HepG2 (cell line): Measurements from ENCODE around the gene FAM53C. TPM values are rescaled to one million over a fixed set of nuclear protein-coding genes. Genes with fewer than 3 reads are reported as not detected.

Experiments
- ARID4A ChIP-seq: sonication (generic); formaldehyde crosslinking; IDR thresholded peaks from 2 replicates; pipeline ENCODE4 v1.5.0; 2020; ENCODE audit warnings: mild to moderate bottlenecking, missing genetic modification reagents, borderline replicate concordance
- CHCHD3 ChIP-seq: sonication (generic); formaldehyde crosslinking; IDR thresholded peaks from 2 replicates; pipeline ENCODE4 v1.8.0; 2022; ENCODE audit warnings: mild to moderate bottlenecking, missing genetic modification reagents, moderate library complexity
- PAXIP1 ChIP-seq: sonication (generic); formaldehyde crosslinking; conservative IDR thresholded peaks from 2 replicates; pipeline ENCODE4 v1.4.0; 2020; ENCODE audit warnings: mild to moderate bottlenecking, missing genetic modification reagents, moderate library complexity
- SMAD1 ChIP-seq: sonication (generic); formaldehyde crosslinking; IDR thresholded peaks from 2 replicates; pipeline ENCODE4 v1.4.0; 2020; ENCODE audit warnings: missing genetic modification reagents, low read depth, mild to moderate bottlenecking, borderline replicate concordance
- SOX6 ChIP-seq, 2 experiments: fragments of 450-650 bp in 1 of 2; sonication (generic) in 1 of 2; formaldehyde crosslinking in 1 of 2; IDR thresholded peaks; 2 replicates each; pipeline versions ENCODE4 v1.4.0 to v1.6.1; 2017 to 2020; ENCODE audit warnings: antibody characterized with exemption in 1 of 2, mild to moderate bottlenecking in 1 of 2, missing genetic modification reagents in 1 of 2
- ZHX1 ChIP-seq: sonication (generic); formaldehyde crosslinking; IDR thresholded peaks from 2 replicates; pipeline ENCODE4 v1.8.1; 2022; ENCODE audit warnings: low read depth, mild to moderate bottlenecking, missing genetic modification reagents
- ZNF367 ChIP-seq: sonication (generic); formaldehyde crosslinking; IDR thresholded peaks from 2 replicates; pipeline ENCODE4 v1.4.0; 2020; ENCODE audit warnings: missing genetic modification reagents, borderline replicate concordance
- ZNF552 ChIP-seq: sonication (generic); formaldehyde crosslinking; IDR thresholded peaks from 2 replicates; pipeline ENCODE4 v1.9.0; 2022; ENCODE audit warnings: missing genetic modification reagents, mild to moderate bottlenecking, borderline replicate concordance
- ZNF572 ChIP-seq: sonication (generic); formaldehyde crosslinking; IDR thresholded peaks from 2 replicates; pipeline ENCODE4 v1.5.1; 2020; ENCODE audit warnings: mild to moderate bottlenecking, missing genetic modification reagents
- ZNF75D ChIP-seq: sonication (generic); formaldehyde crosslinking; IDR thresholded peaks from 2 replicates; pipeline ENCODE4 v1.8.1; 2023; ENCODE audit warnings: missing genetic modification reagents, mild to moderate bottlenecking, borderline replicate concordance
- ZNF777 ChIP-seq: sonication (generic); formaldehyde crosslinking; IDR thresholded peaks from 2 replicates; pipeline ENCODE4 v1.4.0; 2020; ENCODE audit warnings: missing genetic modification reagents
- ZSCAN22 ChIP-seq: sonication (generic); formaldehyde crosslinking; IDR thresholded peaks from 2 replicates; pipeline ENCODE4 v1.4.0; 2020; ENCODE audit warnings: mild to moderate bottlenecking, missing genetic modification reagents
- polyA plus RNA-seq, 8 experiments: library from polyadenylated mRNA; depleted of rRNA in 3 of 8; stranded (reverse) in 7 of 8; unstranded in 1 of 8; fragments of >200 nt; fragmentation: Illumina TruSeq in 4 of 8; extraction: Trizol in 4 of 8; gene quantifications; 2 replicates each; pipeline versions ENCODE4 v1.2.1 to v1.2.3, GENCODE V29; 2011 to 2016; ENCODE audit warnings: low read depth in 4 of 8, missing spikeins in 1 of 8, mixed read lengths in 1 of 8; ENCODE audit not compliant: insufficient read depth in 1 of 8
- total RNA-seq, 5 experiments: library from RNA; depleted of rRNA; stranded (reverse); fragments of >200 nt; fragmentation: Illumina TruSeq; extraction: Trizol; gene quantifications; 2 replicates each; pipeline ENCODE4 v1.2.3, GENCODE V29; 2016; ENCODE audit warnings: low read depth in 1 of 5
- TF ChIP-seq, protein P1 (sequence below): sonication (generic); formaldehyde crosslinking; IDR thresholded peaks from 2 replicates; pipeline ENCODE4 v1.4.0; 2020; ENCODE audit warnings: missing genetic modification reagents, borderline replicate concordance
- TF ChIP-seq, protein P2 (sequence below): sonication (generic); formaldehyde crosslinking; IDR thresholded peaks from 2 replicates; pipeline ENCODE4 v1.5.0; 2020; ENCODE audit warnings: missing genetic modification reagents

Gene FAM53C
- total and polyA plus RNA-seq, 2 of the 13 experiments (the other 11 are each of a cell fraction or from before 2014, with no cell fraction given): 26.9 to 30.1 TPM

DNA sequence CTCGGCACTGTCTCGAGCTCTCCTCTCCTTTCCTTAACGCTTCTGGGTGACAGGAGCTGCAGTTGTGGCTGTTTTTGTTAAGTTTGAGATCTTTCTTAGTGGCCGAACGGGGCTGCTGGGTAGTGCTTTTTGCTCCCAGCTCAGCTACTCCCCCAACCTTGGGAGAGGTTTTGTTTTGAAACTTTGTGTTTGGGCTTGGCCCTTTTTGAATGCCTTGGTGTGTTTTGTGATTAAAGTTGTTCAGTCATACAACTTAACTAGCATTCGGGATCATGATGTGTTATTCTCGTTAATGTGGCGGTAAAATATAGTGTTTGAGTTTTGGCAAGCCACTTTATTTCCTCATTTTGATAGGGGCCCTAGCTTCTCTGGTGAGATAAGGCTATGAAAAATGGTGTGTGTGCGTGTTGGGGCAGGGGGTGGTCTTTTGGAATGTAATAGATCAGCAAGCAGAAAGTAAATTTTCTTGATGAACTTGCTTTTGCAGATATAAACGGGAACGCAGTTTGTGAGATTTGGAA lies 15.6 kb downstream of the FAM53C start (continued):
- TF ChIP-seq, protein P1, sequence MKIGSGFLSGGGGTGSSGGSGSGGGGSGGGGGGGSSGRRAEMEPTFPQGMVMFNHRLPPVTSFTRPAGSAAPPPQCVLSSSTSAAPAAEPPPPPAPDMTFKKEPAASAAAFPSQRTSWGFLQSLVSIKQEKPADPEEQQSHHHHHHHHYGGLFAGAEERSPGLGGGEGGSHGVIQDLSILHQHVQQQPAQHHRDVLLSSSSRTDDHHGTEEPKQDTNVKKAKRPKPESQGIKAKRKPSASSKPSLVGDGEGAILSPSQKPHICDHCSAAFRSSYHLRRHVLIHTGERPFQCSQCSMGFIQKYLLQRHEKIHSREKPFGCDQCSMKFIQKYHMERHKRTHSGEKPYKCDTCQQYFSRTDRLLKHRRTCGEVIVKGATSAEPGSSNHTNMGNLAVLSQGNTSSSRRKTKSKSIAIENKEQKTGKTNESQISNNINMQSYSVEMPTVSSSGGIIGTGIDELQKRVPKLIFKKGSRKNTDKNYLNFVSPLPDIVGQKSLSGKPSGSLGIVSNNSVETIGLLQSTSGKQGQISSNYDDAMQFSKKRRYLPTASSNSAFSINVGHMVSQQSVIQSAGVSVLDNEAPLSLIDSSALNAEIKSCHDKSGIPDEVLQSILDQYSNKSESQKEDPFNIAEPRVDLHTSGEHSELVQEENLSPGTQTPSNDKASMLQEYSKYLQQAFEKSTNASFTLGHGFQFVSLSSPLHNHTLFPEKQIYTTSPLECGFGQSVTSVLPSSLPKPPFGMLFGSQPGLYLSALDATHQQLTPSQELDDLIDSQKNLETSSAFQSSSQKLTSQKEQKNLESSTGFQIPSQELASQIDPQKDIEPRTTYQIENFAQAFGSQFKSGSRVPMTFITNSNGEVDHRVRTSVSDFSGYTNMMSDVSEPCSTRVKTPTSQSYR (CRISPR knock-in tag): no peak
- TF ChIP-seq ZNF552 (CRISPR knock-in tag) (no peak), PAXIP1 (CRISPR knock-in tag) (no peak), ZNF367 (no peak), ARID4A (CRISPR knock-in tag) (no peak; the same call in none of the 2 replicates), ZHX1 (no peak), ZNF572 (CRISPR knock-in tag) (no peak), ZNF75D (no peak), SOX6 (IDR thresholded peaks at IDR 0.05) (no peak), SOX6 (CRISPR knock-in tag; IDR thresholded peaks at IDR 0.05) (no peak), ZNF777 (CRISPR knock-in tag) (no peak), SMAD1 (no peak), CHCHD3 (CRISPR knock-in tag) (no peak), ZSCAN22 (no peak)
- TF ChIP-seq, protein P2, sequence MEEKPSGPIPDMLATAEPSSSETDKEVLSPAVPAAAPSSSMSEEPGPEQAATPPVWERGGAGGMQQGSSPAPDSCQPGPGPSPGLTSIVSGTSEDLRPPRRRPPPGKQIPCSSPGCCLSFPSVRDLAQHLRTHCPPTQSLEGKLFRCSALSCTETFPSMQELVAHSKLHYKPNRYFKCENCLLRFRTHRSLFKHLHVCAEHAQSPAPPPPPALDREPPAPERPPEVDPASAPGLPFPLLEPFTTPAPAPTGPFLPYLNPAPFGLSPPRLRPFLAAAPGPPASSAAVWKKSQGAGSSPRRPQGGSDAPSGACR: no peak
